NCI-H1417 (cell line): ENCODE data around the gene SH3PXD2B.

ENCODE experiments used
- DNase-seq, 3 experiments: peaks; one replicate each; lab custom pipeline; 2025; lab: John Stamatoyannopoulos, UW

The SH3PXD2B gene

DNA sequence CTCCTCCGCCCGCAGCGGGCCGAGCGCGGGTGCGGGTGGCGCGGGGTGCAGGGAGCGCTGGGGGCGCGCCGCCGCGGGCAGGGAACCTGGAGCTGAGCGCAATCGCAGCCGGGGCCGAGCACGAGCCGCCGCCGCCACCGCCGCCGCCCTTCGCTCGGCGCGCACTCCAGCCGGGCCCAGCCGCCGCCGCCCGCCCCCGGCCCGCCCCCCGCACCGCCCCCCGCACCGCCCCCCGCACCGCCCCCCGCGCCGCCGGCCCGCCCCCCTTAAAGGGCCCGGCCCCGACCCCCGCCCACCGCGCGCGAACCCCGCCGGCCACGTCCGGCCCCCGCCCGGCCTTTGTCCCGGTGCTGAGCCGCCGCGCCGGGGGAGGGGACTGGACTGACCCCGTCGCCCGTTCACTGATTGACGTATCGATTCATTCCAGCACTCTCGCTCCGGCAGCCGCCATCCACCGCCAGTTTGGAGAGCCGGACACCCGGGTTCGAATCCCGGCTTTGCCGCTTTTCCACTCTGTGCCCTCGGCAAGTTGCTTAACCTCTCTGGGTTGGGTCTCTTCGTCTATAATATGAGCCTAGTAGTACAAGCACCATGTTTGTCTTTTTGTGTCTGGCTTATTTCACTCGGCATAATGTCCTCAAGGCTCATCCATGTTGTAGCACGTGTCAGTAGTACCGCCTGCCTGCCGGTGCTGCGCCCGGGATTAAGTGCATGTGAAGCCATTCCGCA, at the start of gene SH3PXD2B:
SH3PXD2B (minus strand) TSS at position 168 of the 729 bp plus-strand sequence. CDS start 173 bp downstream, outside the sequence.
- peak; percentile 42 to 72 (median 54) for DNase-seq

GRCh38 chr5:172502969-172503368, 48.6 kb upstream of the SH3PXD2B start:
- no peak for DNase-seq

DNA sequence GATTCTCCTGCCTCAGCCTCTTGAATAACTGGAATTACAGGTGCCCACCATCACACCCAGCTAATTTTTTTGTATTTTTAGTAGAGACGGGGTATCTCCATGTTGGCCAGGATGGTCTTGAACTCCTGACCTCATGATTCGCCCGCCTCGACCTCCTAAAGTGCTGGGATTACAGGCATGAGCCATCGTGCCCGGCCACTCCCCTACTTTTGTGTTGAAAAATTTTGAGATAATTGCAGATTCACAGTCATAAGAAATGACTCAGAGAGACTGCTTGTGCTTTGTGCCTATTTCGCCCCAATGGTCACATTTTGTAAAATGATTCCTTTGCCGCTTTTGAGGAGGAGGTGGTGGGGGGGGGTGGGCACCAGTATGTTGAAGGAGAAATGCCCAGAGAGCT, 48.1 kb upstream of the SH3PXD2B start:
- DNase-seq: no peak

- DNase-seq: no peak
These were observed 47.5 kb upstream of the SH3PXD2B start for GRCh38 chr5:172501708-172502320.

GRCh38 chr5:172499287-172499686, 45.0 kb upstream of the SH3PXD2B start:
- no peak for DNase-seq

DNA sequence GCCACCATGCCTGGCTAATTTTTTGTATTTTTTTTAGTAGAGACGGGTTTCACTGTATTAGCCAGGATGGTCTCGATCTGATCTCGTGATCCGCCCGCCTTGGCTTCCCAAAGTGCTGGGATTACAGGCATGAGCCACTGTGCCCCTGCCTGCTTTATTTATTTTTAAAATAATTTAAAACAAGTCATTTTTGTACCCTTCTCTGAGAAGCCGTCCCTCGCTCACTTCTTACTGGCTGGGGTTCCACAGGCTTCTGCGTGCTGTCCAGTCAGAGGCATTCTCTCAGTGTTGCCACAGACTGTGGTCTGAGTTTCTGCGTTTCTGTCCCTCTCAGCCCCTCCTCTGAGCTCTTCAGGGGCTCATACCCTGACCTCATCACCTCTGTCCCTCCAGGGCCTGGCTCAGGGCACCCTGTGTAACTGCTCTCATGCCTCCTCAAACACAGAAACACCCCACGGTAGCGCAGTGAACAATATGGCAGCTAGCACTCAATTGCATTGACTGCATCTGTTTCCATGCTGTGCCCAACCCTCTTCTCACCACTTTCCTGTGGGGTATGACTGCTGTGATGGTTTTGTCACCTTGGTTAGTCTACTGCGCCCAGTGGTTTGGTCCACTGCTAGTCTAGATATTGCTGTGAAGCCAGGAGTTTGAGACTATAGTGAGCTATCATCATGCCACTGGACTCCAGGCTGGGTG, 44.3 kb upstream of the SH3PXD2B start:
- no peak for DNase-seq

GRCh38 chr5:172497591-172498255, 43.4 kb upstream of the SH3PXD2B start:
- DNase-seq: no peak

DNA sequence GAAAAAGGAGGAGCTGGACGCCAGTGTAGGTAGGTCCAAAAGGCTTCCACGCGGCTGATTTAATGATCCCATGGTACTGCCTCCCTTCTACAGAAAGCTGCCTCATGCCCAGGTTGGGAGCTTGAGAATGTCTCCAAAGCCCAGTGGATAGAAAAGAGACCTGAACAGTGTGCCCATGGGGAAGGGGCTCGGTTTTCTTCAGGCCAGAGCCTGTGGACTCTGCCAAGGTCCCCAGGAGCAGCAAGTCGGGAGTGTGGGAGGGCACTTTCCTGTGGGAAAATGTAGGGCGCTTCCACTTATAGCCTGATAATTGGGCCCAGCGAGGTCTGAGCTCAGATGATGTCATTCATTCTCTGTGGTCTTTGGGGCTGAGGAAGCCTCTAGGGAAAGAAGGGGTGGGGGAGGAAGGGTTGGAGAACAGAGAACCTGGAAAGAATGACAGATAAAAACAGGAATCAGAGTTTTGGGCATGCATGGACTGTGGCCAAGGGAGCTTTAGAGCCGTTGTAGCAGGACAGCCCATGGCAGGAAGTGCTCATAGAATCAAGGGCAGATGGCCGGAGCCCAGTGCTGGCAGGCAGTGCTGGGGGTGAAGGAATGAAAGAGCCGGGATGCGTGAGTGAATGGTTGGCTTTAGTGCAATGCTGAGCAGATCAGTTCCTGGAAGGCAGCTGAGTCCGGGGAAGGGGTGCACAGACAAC, 42.5 kb upstream of the SH3PXD2B start:
- no peak for DNase-seq

DNA sequence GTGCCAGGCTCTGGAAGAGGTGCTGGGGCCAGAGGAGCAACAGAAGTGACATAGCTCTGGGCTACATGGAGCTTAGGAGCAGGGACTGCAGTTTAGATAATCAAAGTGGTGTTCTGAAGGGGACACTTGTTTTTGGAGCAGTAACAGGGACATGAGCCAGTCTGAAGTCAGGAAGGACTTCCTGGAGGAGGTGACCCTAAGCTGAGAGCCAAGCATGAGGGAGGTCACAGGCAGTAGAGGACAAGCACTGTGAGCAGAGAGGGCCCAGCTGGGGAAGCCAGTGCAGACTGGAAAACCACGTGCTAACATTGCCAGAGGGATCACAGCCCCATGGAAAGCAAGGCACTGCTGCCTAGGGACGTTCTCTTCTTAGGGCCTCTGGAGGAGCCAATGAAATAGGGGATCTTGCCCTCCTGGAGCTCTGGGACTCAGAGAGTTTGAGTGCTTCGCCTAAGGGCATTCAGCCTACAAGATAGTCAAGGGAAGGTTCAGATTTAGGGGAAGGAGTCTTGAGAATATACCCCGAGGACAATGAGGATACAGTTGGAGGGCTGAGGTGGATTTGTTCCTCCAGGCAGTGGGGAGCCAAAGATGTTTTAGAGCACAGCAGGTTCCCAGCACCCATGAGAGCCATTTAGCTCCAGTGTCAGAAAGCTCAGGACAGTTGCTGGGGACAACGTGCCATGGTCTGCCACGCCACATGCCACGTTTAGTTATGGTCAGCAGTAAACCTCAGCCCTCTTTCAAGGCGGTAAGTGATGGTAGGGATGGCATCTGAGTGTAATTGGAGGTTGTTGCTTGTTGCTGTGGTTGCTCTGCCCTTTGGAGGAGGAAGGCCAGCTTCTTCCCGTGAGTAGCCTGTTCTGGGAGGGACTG, 40.5 kb upstream of the SH3PXD2B start:
- DNase-seq: no peak

DNA sequence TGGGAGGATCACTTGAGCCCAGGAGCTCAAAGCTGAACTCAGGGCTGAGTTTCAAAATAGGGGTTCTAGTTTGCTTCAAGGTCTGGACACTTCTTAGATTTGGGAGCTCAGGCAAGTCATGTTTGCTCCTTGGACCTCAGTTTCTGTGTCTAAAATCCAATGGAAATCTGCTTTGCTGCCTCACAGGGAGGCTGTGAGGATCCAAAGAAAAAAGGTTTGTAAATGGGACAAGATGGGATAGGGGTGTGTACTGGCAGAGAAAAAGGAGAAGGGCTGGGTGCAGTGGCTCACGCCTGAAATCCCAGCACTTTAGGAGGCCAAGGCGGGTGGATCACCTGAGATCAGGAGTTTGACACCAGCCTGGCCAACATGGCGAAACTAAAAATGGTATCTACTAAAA, 39.6 kb upstream of the SH3PXD2B start:
- DNase-seq: no peak

- no peak for DNase-seq
These were observed 39.1 kb upstream of the SH3PXD2B start for GRCh38 chr5:172493461-172493860.

- no peak for DNase-seq
These were observed 38.7 kb upstream of the SH3PXD2B start for GRCh38 chr5:172493002-172493401.

DNA sequence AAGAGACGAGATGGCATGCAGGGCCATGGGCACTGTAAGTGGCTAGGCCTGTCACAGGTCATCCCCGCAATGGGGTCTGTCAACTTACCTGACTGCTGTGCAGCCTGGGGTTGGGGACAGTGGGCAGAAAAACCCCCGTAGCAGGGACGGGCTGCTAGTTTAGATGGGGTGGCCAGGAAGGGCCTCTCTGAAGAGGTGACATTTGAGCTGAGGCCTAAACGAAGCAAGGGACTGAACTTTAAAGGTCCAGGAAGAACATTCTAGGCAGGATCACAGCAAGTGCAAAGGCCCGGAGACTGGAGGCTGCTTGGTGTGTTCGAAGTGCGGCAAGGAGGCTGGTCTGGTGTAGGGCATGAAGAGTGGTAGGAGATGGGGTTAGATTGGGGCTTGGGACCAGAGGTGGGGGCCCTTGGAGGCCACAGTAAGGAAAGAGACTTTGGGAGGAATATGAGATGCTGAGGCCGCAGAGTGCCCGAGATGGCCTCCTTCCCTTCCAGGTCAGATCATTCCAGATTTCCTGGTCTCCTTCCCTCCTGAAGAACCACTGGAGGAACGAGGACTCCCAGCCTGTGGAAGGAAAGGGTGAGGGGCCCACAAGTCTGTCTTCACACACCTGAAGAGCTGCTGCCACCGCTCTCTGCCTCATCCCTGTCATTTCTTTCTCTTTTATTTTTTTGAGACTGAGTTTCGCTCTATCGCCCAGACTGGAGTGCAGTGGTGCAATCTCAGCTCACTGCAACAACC, 37.9 kb upstream of the SH3PXD2B start:
- DNase-seq: no peak

DNA sequence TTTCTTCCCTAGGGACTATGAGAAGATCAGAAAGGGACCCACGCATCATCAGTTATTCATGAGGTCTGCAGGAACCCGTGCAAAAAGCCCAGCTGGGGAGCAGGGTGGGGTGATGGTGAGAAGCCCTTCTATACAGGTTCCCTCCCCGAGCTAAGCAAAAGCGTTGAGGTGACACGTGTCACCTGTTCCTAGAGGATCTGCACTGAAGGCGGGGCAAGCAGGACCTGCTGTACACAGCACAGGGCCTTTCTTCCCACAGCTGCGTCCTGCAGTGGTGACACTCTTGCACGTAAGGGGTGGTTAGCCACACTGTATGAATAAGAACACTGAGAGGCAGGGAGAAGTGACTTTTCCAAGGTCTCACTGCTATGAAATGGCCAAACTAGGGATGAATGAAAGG, 37.2 kb upstream of the SH3PXD2B start:
- DNase-seq: peak in 1 of 3 experiments; percentile 57

- DNase-seq: peak in 1 of 3 experiments; percentile 38
These were observed 36.5 kb upstream of the SH3PXD2B start for GRCh38 chr5:172490514-172491461.

DNA sequence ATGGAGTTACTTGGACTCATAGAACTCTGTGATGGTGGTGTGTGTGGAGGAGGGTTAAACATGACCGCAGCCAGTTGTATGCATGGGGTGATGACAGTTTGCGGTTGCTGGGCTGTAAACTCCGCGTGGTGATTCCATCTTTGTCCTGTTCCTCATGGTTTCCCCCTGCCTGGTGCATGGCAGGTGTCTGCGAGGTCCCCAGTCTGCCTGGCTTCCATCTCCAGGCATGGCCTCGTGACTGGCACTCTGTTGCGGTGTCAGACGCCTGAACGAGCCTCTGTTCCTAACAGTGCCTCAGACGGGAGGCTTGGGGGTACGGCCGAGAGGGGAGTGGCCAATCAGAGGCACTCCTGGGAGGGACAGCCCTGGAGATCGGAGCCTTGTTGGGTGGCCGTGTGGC, 33.9 kb upstream of the SH3PXD2B start:
- no peak for DNase-seq

DNA sequence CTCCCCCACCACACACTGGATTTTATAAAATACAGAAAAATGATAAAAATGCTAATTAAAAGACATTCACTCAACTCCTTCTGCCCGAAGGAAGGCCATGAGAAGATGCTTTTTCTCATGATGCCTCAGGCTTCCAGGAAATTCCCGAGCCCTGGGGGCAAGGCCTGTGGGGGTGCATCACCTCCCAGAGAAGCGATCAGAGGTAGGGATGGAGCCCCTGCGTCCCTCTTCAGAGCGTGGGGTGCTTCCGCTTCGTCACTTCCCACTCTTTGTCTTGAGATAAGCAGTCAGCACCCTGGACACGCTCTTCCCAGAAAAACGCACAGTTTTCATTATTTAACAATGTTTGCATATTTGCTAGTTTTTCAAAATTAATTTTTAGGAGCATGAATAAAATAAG, 33.3 kb upstream of the SH3PXD2B start:
- no peak for DNase-seq

- no peak for DNase-seq
These were observed 32.6 kb upstream of the SH3PXD2B start for GRCh38 chr5:172486912-172487311.

GRCh38 chr5:172486451-172486850, 32.1 kb upstream of the SH3PXD2B start:
- DNase-seq: no peak
